Measurements from ENCODE around the gene SOD2. TPM values are rescaled to one million over a fixed set of nuclear protein-coding genes. Genes with fewer than 3 reads are reported as not detected.
"Not testable (repeated sequence)": the region's sequence is repeated elsewhere in the genome, so short reads cannot be mapped to it uniquely, and the experiment has no call there.

SOD2 gene
- total RNA-seq, 1 experiment from 2014 or later, result 180 TPM

DNA sequence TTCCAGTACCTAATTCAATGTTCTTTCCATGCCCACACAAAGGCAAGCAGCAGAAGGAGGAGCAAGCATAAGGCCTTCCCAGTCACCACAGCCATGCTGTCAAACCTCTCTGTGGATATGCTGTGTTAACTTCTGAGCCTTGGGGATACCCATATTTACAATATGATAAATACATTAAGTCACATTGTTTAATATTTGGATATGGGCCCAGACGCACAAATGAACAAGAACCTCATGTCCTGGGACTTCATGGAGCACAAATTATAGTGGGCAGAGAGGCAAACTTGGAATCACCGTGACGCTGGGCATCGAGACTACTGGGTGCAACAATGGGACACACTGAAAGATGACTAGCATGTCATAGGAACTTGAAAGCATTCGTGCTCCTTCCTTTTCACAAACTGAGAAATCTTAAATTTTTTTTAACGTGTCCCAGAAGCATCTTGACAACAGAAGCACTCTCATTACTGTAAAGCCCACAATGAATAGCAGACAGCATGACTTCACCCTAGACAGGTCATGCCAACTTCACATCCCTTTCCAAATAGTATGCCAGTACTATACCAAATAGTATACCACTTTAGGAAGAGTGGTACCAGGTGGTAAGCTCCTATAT is 16.0 kb downstream of the SOD2 start:
- intact Hi-C loops (cut with micrococcal nuclease; ENCODE audit: unreplicated experiment) (no loop called here), in situ Hi-C loops (cut with HindIII; ENCODE audit: low pct_unique_long_range_greater_than_20kb, low sequenced_read_pairs) (no loop called here)
- H3K4me1 ChIP-seq (ENCODE audit: control insufficient read depth, insufficient read depth, low read length), result no peaks in the 10 kb centered on the region
- peaks cover under 1% of the 10 kb centered on the region; the same call in 1 of the 2 replicates for H3K36me3 ChIP-seq (ENCODE audit: control insufficient read depth, insufficient read depth, low read length)
- H3K9me3 ChIP-seq (ENCODE audit: control insufficient read depth, insufficient read depth, low read depth, low read length), result no peaks in the 10 kb centered on the region
- ChIA-PET CTCF (no interaction called here), POLR2A (interaction anchor here (0.6 kb wide), 1 partner anchor 454 kb away, joined by 13 read pairs; no protein-coding TSS in a partner anchor)
- TF ChIP-seq, protein P1, sequence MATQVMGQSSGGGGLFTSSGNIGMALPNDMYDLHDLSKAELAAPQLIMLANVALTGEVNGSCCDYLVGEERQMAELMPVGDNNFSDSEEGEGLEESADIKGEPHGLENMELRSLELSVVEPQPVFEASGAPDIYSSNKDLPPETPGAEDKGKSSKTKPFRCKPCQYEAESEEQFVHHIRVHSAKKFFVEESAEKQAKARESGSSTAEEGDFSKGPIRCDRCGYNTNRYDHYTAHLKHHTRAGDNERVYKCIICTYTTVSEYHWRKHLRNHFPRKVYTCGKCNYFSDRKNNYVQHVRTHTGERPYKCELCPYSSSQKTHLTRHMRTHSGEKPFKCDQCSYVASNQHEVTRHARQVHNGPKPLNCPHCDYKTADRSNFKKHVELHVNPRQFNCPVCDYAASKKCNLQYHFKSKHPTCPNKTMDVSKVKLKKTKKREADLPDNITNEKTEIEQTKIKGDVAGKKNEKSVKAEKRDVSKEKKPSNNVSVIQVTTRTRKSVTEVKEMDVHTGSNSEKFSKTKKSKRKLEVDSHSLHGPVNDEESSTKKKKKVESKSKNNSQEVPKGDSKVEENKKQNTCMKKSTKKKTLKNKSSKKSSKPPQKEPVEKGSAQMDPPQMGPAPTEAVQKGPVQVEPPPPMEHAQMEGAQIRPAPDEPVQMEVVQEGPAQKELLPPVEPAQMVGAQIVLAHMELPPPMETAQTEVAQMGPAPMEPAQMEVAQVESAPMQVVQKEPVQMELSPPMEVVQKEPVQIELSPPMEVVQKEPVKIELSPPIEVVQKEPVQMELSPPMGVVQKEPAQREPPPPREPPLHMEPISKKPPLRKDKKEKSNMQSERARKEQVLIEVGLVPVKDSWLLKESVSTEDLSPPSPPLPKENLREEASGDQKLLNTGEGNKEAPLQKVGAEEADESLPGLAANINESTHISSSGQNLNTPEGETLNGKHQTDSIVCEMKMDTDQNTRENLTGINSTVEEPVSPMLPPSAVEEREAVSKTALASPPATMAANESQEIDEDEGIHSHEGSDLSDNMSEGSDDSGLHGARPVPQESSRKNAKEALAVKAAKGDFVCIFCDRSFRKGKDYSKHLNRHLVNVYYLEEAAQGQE (IDR thresholded peaks at IDR 0.05; ENCODE audit: insufficient read depth in 1 of 2, low read depth in 2 of 2, low read length in 1 of 2), result no peak
- TF ChIP-seq, protein P2, sequence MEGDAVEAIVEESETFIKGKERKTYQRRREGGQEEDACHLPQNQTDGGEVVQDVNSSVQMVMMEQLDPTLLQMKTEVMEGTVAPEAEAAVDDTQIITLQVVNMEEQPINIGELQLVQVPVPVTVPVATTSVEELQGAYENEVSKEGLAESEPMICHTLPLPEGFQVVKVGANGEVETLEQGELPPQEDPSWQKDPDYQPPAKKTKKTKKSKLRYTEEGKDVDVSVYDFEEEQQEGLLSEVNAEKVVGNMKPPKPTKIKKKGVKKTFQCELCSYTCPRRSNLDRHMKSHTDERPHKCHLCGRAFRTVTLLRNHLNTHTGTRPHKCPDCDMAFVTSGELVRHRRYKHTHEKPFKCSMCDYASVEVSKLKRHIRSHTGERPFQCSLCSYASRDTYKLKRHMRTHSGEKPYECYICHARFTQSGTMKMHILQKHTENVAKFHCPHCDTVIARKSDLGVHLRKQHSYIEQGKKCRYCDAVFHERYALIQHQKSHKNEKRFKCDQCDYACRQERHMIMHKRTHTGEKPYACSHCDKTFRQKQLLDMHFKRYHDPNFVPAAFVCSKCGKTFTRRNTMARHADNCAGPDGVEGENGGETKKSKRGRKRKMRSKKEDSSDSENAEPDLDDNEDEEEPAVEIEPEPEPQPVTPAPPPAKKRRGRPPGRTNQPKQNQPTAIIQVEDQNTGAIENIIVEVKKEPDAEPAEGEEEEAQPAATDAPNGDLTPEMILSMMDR (IDR thresholded peaks at IDR 0.05), result no peak
- no peak for TF ChIP-seq TCF7L2 (IDR thresholded peaks at IDR 0.05; ENCODE audit: low read depth, low read length)
- no peak for TF ChIP-seq POLR2AphosphoS5 (IDR thresholded peaks at IDR 0.05; ENCODE audit: low read depth, low read length)
- no peak for TF ChIP-seq SIN3A (IDR thresholded peaks at IDR 0.05; ENCODE audit: borderline replicate concordance, insufficient read depth, low read depth, low read length)
- H3K27ac ChIP-seq (ENCODE audit: low read length), result no peak overlapping the region
- H3K27me3 ChIP-seq (ENCODE audit: control insufficient read depth, insufficient read depth, low read length), result no peaks in the 10 kb centered on the region
- no TSS peak for BruUV-seq (replicated peaks)
- no peak for DNase-seq (ENCODE audit: low read depth, low spot score)
- no peak overlapping the region for H3K4me3 ChIP-seq (ENCODE audit: low read depth in 2 of 2, low read length in 2 of 2)
- no peak for ATAC-seq

DNA sequence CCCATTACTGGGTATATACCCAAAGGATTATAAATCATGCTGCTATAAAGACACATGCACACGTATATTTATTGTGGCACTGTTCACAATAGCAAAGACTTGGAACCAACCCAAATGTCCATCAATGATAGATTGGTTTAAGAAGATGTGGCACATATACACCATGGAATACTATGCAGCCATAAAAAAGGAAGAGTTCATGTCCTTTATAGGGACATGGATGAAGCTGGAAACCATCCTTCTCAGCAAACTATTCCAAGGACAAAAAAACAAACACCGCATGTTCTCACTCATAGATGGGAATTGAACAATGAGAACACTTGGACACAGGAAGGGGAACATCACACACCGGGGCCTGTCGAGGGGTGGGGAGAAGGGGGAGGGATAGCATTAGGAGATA is 16.8 kb downstream of the SOD2 start:
- H3K9me3 ChIP-seq (ENCODE audit: control insufficient read depth, insufficient read depth, low read depth, low read length); intact Hi-C loops (cut with micrococcal nuclease; ENCODE audit: unreplicated experiment); H3K36me3 ChIP-seq (ENCODE audit: control insufficient read depth, insufficient read depth, low read length); ATAC-seq; H3K4me1 ChIP-seq (ENCODE audit: control insufficient read depth, insufficient read depth, low read length); H3K4me3 ChIP-seq (ENCODE audit: low read depth in 2 of 2, low read length in 2 of 2); in situ Hi-C loops (cut with HindIII; ENCODE audit: low pct_unique_long_range_greater_than_20kb, low sequenced_read_pairs); DNase-seq (ENCODE audit: low read depth, low spot score); CTCF ChIA-PET; BruUV-seq (replicated peaks); POLR2A ChIA-PET; H3K27ac ChIP-seq (ENCODE audit: low read length); H3K27me3 ChIP-seq (ENCODE audit: control insufficient read depth, insufficient read depth, low read length): not testable (repeated sequence)

DNA sequence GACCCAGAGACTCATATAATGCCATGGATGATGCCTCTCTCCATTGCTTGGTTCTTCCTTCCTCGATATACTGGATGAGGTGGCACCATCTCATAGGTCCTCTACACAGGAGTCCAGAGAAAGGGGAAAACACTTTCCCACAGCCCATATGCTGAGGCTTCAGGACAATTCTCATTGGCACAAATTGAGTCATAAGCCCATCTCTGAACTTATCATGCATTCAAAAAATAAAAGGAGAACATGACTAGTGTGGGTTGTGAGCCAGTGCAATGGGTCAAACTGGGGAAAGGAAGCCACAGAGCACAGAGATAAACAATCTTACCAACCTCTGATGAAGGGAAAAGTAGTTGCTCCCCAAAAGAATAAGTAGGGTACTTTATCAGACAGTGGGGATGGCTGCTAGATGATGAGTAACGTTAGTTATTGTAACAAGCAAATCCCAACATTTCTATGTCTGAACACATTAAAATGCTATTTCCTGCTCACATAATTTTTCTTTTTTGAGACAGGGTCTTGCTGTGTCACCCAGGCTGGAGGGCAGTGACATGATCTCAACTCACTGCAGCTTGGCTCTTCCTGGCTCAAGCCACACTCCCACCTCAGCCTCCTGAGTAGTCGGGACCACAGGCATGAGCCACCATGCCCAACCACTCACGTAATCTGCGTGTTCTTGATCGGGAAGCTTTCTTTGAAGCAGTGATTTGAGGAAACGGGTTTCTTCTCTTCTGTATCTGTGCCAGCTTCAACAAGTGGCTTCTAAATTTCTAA is 27.0 kb downstream of the SOD2 start:
- no peak for ATAC-seq
- TF ChIP-seq, protein P1 (IDR thresholded peaks at IDR 0.05; ENCODE audit: insufficient read depth in 1 of 2, low read depth in 2 of 2, low read length in 1 of 2), result no peak
- TF ChIP-seq, protein P2 (IDR thresholded peaks at IDR 0.05), result no peak
- no peak for TF ChIP-seq SIN3A (IDR thresholded peaks at IDR 0.05; ENCODE audit: borderline replicate concordance, insufficient read depth, low read depth, low read length)
- TF ChIP-seq TCF7L2 (IDR thresholded peaks at IDR 0.05; ENCODE audit: low read depth, low read length), result no peak
- TF ChIP-seq POLR2AphosphoS5 (IDR thresholded peaks at IDR 0.05; ENCODE audit: low read depth, low read length), result no peak
- DNase-seq (ENCODE audit: low read depth, low spot score), result no peak
- H3K36me3 ChIP-seq (ENCODE audit: control insufficient read depth, insufficient read depth, low read length), result no peaks in the 10 kb centered on the region
- CTCF ChIA-PET, result no interaction called here
- no peaks in the 10 kb centered on the region for H3K27me3 ChIP-seq (ENCODE audit: control insufficient read depth, insufficient read depth, low read length)
- intact Hi-C loops (cut with micrococcal nuclease; ENCODE audit: unreplicated experiment), result no loop called here
- BruUV-seq (replicated peaks), result no TSS peak
- in situ Hi-C loops (cut with HindIII; ENCODE audit: low pct_unique_long_range_greater_than_20kb, low sequenced_read_pairs), result no loop called here
- H3K4me1 ChIP-seq (ENCODE audit: control insufficient read depth, insufficient read depth, low read length), result no peaks in the 10 kb centered on the region
- POLR2A ChIA-PET, result no interaction called here
- no peak overlapping the region for H3K27ac ChIP-seq (ENCODE audit: low read length)
- H3K4me3 ChIP-seq (ENCODE audit: low read depth in 2 of 2, low read length in 2 of 2), result no peak overlapping the region
- H3K9me3 ChIP-seq (ENCODE audit: control insufficient read depth, insufficient read depth, low read depth, low read length), result no peaks in the 10 kb centered on the region
